CD4-positive, alpha-beta memory T cell (primary cell): ENCODE results near the gene GPR137. TPM values are rescaled to one million over a fixed set of nuclear protein-coding genes. Genes with fewer than 3 reads are reported as not detected.
A peak's percentile ranks its signal among the peaks of the same experiment; 100 is the strongest.
"Not testable (repeated sequence)": the region's sequence is repeated elsewhere in the genome, so short reads cannot be mapped to it uniquely, and the experiment has no call there.

Experiments
- CTCF ChIA-PET: fragments of 350-600 bp; sonication (Branson Sonifier 250); formaldehyde crosslinking; loops from one replicate; lab custom pipeline; 2021; ENCODE audit warnings: inconsistent platforms; ENCODE audit not compliant: partially characterized antibody; lab: Charles Lee
- POLR2A ChIA-PET: fragments of 350-600 bp; sonication (Branson Sonifier 250); formaldehyde crosslinking; loops from one replicate; lab custom pipeline; 2021; ENCODE audit not compliant: partially characterized antibody; lab: Charles Lee
- DNase-seq, 5 donors: peaks; one replicate each; pipeline versions ENCODE4 v3.0.0 to v3.0.0-alpha.2; 2020 to 2022; ENCODE audit warnings: mixed read lengths in 1 of 5
- H3K27ac ChIP-seq: one replicate; pipeline ENCODE4 v1.7.0; 2013; ENCODE audit warnings: low read depth, low read length
- H3K27me3 ChIP-seq: 2 replicates; pipeline ENCODE4 v1.7.0; 2013; ENCODE audit warnings: mild to moderate bottlenecking, low read length, moderate library complexity; ENCODE audit not compliant: insufficient read depth
- H3K36me3 ChIP-seq: 2 replicates; pipeline ENCODE4 v1.7.0; 2013; ENCODE audit warnings: mild to moderate bottlenecking, low read length, moderate library complexity; ENCODE audit not compliant: insufficient read depth
- H3K4me1 ChIP-seq: 2 replicates; pipeline ENCODE4 v1.7.0; 2013; ENCODE audit warnings: mild to moderate bottlenecking, low read length, moderate library complexity; ENCODE audit not compliant: insufficient read depth
- H3K4me3 ChIP-seq, 2 donors: one replicate each; pipeline ENCODE4 v1.7.0; 2013; ENCODE audit warnings: low read length in 2 of 2, mild to moderate bottlenecking in 1 of 2
- H3K9me3 ChIP-seq, 2 donors: one replicate each; pipeline ENCODE4 v1.7.0; 2013; ENCODE audit warnings: low read length in 2 of 2, control low read depth in 1 of 2; ENCODE audit not compliant: control insufficient read depth in 1 of 2
- H3K27ac Mint-ChIP-seq, 7 donors: one replicate each; pipeline ENCODE4 v1.8.0; 2020 to 2021; ENCODE audit warnings: mixed read lengths in 7 of 7, mild to moderate bottlenecking in 6 of 7, inconsistent platforms in 3 of 7, moderate library complexity in 3 of 7
- H3K27me3 Mint-ChIP-seq, 2 donors: one replicate each; pipeline ENCODE4 v1.8.0; 2020 to 2021; ENCODE audit warnings: mixed read lengths in 2 of 2
- H3K36me3 Mint-ChIP-seq, 2 donors: one replicate each; pipeline ENCODE4 v1.8.0; 2020 to 2021; ENCODE audit warnings: mixed read lengths in 2 of 2, inconsistent platforms in 1 of 2, mild to moderate bottlenecking in 1 of 2
- H3K4me1 Mint-ChIP-seq, 4 donors: one replicate each; pipeline ENCODE4 v1.8.0; 2020 to 2021; ENCODE audit warnings: mixed read lengths in 4 of 4, mild to moderate bottlenecking in 1 of 4
- H3K4me3 Mint-ChIP-seq, 8 donors: one replicate each; pipeline ENCODE4 v1.8.0; 2020 to 2021; ENCODE audit warnings: mixed read lengths in 8 of 8, mild to moderate bottlenecking in 7 of 8, moderate library complexity in 6 of 8, inconsistent platforms in 3 of 8
- H3K9me3 Mint-ChIP-seq, 8 donors: one replicate each; pipeline ENCODE4 v1.8.0; 2020 to 2021; ENCODE audit warnings: mixed read lengths in 8 of 8, mild to moderate bottlenecking in 5 of 8, inconsistent platforms in 3 of 8, moderate library complexity in 1 of 8
- intact Hi-C: fragments of 100-400 bp; cut with micrococcal nuclease; formaldehyde crosslinking; loops from one replicate; pipeline ENCODE4 v1.15.1; 2023
- polyA plus RNA-seq, 2 donors: library from polyadenylated mRNA; unstranded; fragments of 300-500 nt; fragmentation: Illumina TruSeq; gene quantifications; one replicate each; pipeline ENCODE4 v1.2.3, GENCODE V29; 2021
- total RNA-seq, 2 experiments: library from RNA; stranded (reverse); gene quantifications; one replicate each; pipeline ENCODE4 v1.2.3, GENCODE V29; 2021

GPR137 gene
- total and polyA plus RNA-seq, 4 experiments from 2014 or later: 6.8 to 34.7 (median 20.9) TPM

GRCh38 chr11:64307795-64308194, 22.1 kb downstream of the GPR137 start:
- H3K27me3 Mint-ChIP-seq, H3K27ac ChIP-seq, DNase-seq, H3K4me3 ChIP-seq, H3K27me3 ChIP-seq, H3K36me3 ChIP-seq, H3K9me3 Mint-ChIP-seq, H3K9me3 ChIP-seq: not testable (repeated sequence)
- H3K36me3 Mint-ChIP-seq: peaks cover 1 to 19% of the 10 kb centered on the region in 2 donors
- H3K4me3 Mint-ChIP-seq: peak overlapping the region in 7 of 8 donors; percentile 26 to 65 (median 52)
- intact Hi-C loops: loop anchor here (10.0 kb wide), 1 partner anchor 303 kb away; no protein-coding TSS in a partner anchor
- CTCF ChIA-PET: interaction anchor here (7.8 kb wide), 1 partner anchor 9 kb away, joined by 54 read pairs; the partner anchor contains the start of genes PRDX5 and TRMT112
- peaks cover 22% of the 10 kb centered on the region for H3K4me1 ChIP-seq
- peak overlapping the region in 6 of 7 donors; percentile 36 to 90 (median 62) for H3K27ac Mint-ChIP-seq
- POLR2A ChIA-PET: interaction anchor here (7.9 to 8.6 kb wide), 2 partner anchors 9 to 102 kb away, joined by 124 to 192 read pairs; partner anchors contain the start of genes FERMT3, PRDX5 and TRMT112
- H3K4me1 Mint-ChIP-seq: peaks cover 13 to 35% (median 25%) of the 10 kb centered on the region in 4 donors

DNA sequence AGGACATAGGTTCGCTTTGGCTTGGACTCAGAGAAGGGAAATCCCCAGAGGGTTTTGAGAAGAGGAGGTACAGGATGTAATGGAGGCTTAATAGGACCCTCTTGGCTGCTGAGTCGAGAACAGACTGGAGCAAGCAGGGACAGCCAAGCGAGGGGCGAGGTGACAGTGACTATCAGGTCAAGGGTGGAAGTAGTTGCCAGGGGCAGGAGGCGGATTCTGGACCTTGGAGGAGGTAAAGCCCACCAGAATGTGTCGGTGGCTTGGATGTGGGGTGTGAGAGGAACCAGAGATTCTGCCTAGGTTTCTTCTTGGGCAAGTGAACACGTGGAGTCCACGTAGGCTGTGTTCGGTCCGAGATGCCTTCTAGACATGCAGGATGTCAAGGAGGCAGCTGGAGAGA, 27.3 kb downstream of the GPR137 start:
- DNase-seq: no peak
- peaks cover 0 to 2% (median 0%) of the 10 kb centered on the region in 8 donors for H3K9me3 Mint-ChIP-seq
- no peaks in the 10 kb centered on the region for H3K27me3 ChIP-seq
- peaks cover 13 to 33% (median 22%) of the 10 kb centered on the region in 4 donors for H3K4me1 Mint-ChIP-seq
- H3K36me3 ChIP-seq: peaks cover 12% of the 10 kb centered on the region
- ChIA-PET POLR2A (no interaction called here), CTCF (interaction anchor here (1.2 kb wide), 1 partner anchor 106 kb away, joined by 3 read pairs; the partner anchor contains the start of gene FERMT3)
- H3K36me3 Mint-ChIP-seq: peaks cover 11 to 31% of the 10 kb centered on the region in 2 donors
- H3K27ac Mint-ChIP-seq: peak overlapping the region in 6 of 7 donors; percentile 16 to 84 (median 65)
- no peak overlapping the region for H3K27ac ChIP-seq
- intact Hi-C loops: no loop called here
- peaks cover 14% of the 10 kb centered on the region for H3K4me1 ChIP-seq
- H3K4me3 ChIP-seq: no peak overlapping the region
- no peaks in the 10 kb centered on the region for H3K27me3 Mint-ChIP-seq
- H3K4me3 Mint-ChIP-seq: no peak overlapping the region
- no peaks in the 10 kb centered on the region for H3K9me3 ChIP-seq

DNA sequence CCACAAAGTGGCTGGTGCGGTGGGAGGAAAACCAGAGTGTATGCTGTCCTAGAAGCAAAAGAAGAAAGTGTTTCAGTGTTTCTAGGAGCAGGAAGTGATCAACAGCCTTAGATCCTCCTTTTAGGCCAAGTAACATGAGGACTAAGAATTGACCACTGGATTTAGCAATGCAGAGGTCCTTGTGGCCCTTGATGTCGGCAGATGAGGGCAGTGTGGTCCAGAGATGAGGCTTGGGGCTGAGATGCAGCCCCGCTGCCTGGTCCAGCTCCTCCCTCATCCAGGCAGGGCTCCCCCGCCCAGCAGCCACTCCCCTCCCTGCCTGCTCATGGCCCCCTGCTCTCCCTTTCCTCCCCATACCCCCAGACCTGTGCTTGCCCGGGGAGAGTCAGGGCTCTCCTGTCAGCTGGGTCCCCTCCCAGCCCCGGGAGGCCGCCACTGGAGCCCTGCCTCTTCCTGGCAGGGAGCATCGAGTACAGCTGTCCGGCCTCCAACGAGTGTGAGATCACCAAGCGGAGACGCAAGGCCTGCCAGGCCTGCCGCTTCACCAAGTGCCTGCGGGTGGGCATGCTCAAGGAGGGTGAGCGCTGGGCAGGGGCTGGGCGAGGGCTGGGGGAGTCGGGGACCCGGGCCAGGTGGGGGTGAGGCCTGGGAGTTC, 28.0 kb downstream of the GPR137 start:
- Mint-ChIP-seq H3K27me3 (no peaks in the 10 kb centered on the region), H3K27ac (peak overlapping the region in 2 of 7 donors; percentile 72 to 74), H3K4me3 (no peak overlapping the region), H3K36me3 (peaks cover 11 to 33% of the 10 kb centered on the region in 2 donors), H3K4me1 (peaks cover 15 to 40% (median 24%) of the 10 kb centered on the region in 4 donors), H3K9me3 (peaks cover 0 to 2% (median 0%) of the 10 kb centered on the region in 8 donors)
- ChIA-PET CTCF (interaction anchor here (1.2 kb wide), 1 partner anchor 107 kb away, joined by 3 read pairs; the partner anchor contains the start of gene FERMT3), POLR2A (no interaction called here)
- H3K4me3 ChIP-seq: no peak overlapping the region
- H3K27me3 ChIP-seq: no peaks in the 10 kb centered on the region
- no peak overlapping the region for H3K27ac ChIP-seq
- H3K36me3 ChIP-seq: peaks cover 12% of the 10 kb centered on the region
- intact Hi-C loops: no loop called here
- no peak for DNase-seq
- no peaks in the 10 kb centered on the region for H3K9me3 ChIP-seq
- H3K4me1 ChIP-seq: peaks cover 14% of the 10 kb centered on the region

DNA sequence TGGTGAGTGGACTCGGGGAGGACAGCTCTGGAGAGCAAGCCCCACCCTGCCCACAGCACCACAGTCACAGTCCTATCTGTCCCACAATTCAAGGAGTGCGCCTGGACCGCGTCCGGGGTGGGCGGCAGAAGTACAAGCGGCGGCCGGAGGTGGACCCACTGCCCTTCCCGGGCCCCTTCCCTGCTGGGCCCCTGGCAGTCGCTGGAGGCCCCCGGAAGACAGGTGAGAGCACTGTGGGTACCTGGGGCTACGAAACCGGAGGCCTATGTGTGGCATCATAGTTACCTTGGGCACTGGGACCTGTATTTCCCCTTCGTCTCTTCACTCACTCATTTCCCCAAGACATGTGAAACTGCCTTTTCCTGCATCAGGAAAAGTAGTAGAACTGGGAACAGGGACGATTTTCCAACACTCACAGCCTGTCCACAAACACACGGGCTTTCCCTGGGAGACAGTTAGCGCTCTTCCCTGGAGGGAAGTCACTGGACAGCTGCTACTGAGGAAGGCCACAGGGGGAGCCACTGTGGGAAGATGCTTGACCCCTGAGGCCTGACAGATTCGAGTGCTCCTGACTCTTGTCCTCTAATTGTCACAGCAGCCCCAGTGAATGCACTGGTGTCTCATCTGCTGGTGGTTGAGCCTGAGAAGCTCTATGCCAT, 28.6 kb downstream of the GPR137 start:
- POLR2A ChIA-PET: no interaction called here
- peaks cover 12% of the 10 kb centered on the region for H3K36me3 ChIP-seq
- DNase-seq: no peak
- Mint-ChIP-seq H3K27me3 (no peaks in the 10 kb centered on the region), H3K36me3 (peaks cover 11 to 33% of the 10 kb centered on the region in 2 donors), H3K9me3 (peaks cover 0 to 2% (median 0%) of the 10 kb centered on the region in 8 donors), H3K27ac (peak overlapping the region in 2 of 7 donors; percentile 38 to 59), H3K4me3 (peak overlapping the region in 1 of 8 donors; percentile 10), H3K4me1 (peaks cover 19 to 46% (median 30%) of the 10 kb centered on the region in 4 donors)
- H3K9me3 ChIP-seq: no peaks in the 10 kb centered on the region
- H3K4me1 ChIP-seq: peaks cover 20% of the 10 kb centered on the region
- no peak overlapping the region for H3K27ac ChIP-seq
- H3K27me3 ChIP-seq: no peaks in the 10 kb centered on the region
- CTCF ChIA-PET: no interaction called here
- intact Hi-C loops: no loop called here
- no peak overlapping the region for H3K4me3 ChIP-seq

GRCh38 chr11:64314805-64315561, 29.3 kb downstream of the GPR137 start:
- CTCF ChIA-PET: no interaction called here
- Histone ChIP-seq H3K27ac (no peak overlapping the region), H3K4me3 (no peak overlapping the region), H3K9me3 (no peaks in the 10 kb centered on the region), H3K27me3 (no peaks in the 10 kb centered on the region), H3K4me1 (peaks cover 26% of the 10 kb centered on the region), H3K36me3 (peaks cover 12% of the 10 kb centered on the region)
- H3K4me3 Mint-ChIP-seq: peak overlapping the region in 1 of 8 donors; percentile 33
- no peak for DNase-seq
- peak overlapping the region in 5 of 7 donors; percentile 22 to 88 (median 59) for H3K27ac Mint-ChIP-seq
- POLR2A ChIA-PET: interaction anchor here (4.0 to 4.8 kb wide), 2 partner anchors 25 to 43 kb away, joined by 69 to 153 read pairs; partner anchors contain the start of genes CCDC88B and RPS6KA4
- H3K27me3 Mint-ChIP-seq: no peaks in the 10 kb centered on the region
- intact Hi-C loops: loop anchor here (5.0 kb wide), 1 partner anchor 42 kb away; the partner anchor contains the start of gene RPS6KA4
- peaks cover 20 to 52% (median 32%) of the 10 kb centered on the region in 4 donors for H3K4me1 Mint-ChIP-seq
- peaks cover 0 to 2% (median 0%) of the 10 kb centered on the region in 8 donors for H3K9me3 Mint-ChIP-seq
- peaks cover 11 to 32% of the 10 kb centered on the region in 2 donors for H3K36me3 Mint-ChIP-seq

GRCh38 chr11:64315667-64316526, 30.2 kb downstream of the GPR137 start:
- Mint-ChIP-seq H3K4me1 (peaks cover 20 to 54% (median 34%) of the 10 kb centered on the region in 4 donors), H3K4me3 (peak overlapping the region; percentile 95 to 99 (median 96)), H3K36me3 (peaks cover 12 to 39% of the 10 kb centered on the region in 2 donors), H3K27ac (peak overlapping the region; percentile 97 to 100 (median 100))
- not testable (repeated sequence) for H3K27me3 ChIP-seq, H3K4me3 ChIP-seq, H3K27me3 Mint-ChIP-seq, DNase-seq, H3K9me3 Mint-ChIP-seq, H3K9me3 ChIP-seq
- Histone ChIP-seq H3K36me3 (peaks cover 12% of the 10 kb centered on the region), H3K27ac (peak overlapping the region; percentile 96), H3K4me1 (peaks cover 26% of the 10 kb centered on the region)
- POLR2A ChIA-PET: interaction anchor here (1.2 to 4.8 kb wide), 10 partner anchors 12 to 463 kb away, joined by 3 to 153 read pairs (median 48); partner anchors contain the start of genes BAD, CATSPERZ, CCDC88B and ESRRA
- CTCF ChIA-PET: interaction anchor here (3.1 to 3.8 kb wide), 3 partner anchors 11 to 26 kb away, joined by 40 to 54 read pairs (median 49); partner anchors contain the start of genes CCDC88B and ESRRA
- intact Hi-C loops: loop anchor here (5.0 kb wide), 1 partner anchor 41 kb away; the partner anchor contains the start of gene RPS6KA4
